DND-41 (cell line): ENCODE data around the gene FAM83D.

ENCODE experiments used
- EZH2 ChIP-seq: IDR thresholded peaks from 3 replicates; pipeline ENCODE4 v1.6.1; 2012; ENCODE audit warnings: borderline replicate concordance, low read depth, mild to moderate bottlenecking, moderate library complexity, low read length, inconsistent platforms; ENCODE audit not compliant: severe bottlenecking
- TF ChIP-seq, protein P1 (sequence below): IDR thresholded peaks from 2 replicates; pipeline ENCODE4 v1.5.1; 2012; ENCODE audit warnings: borderline replicate concordance, low read length, moderate library complexity, mild to moderate bottlenecking; ENCODE audit not compliant: poor library complexity, severe bottlenecking; ENCODE audit errors: extremely low read depth

DNA sequence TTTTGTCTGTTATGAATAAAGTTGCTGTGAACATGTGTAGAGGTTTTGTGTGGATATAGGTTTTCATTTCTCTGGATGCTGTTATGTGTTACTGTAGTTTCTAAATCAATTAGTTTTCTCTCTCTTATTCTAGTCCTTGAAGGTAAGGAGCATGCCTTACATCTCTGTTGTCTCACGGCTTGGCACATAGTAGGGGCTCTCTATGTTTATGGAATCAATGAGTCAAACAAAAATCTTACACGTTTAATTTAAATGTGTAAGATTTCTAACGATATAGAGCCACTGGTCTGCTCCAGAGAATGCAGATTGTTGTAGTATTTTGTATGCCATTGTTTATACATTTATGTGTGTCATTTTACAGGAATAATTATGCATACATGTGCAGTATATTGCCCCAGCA, 20.6 kb downstream of the FAM83D start:
- TF ChIP-seq, protein P1, sequence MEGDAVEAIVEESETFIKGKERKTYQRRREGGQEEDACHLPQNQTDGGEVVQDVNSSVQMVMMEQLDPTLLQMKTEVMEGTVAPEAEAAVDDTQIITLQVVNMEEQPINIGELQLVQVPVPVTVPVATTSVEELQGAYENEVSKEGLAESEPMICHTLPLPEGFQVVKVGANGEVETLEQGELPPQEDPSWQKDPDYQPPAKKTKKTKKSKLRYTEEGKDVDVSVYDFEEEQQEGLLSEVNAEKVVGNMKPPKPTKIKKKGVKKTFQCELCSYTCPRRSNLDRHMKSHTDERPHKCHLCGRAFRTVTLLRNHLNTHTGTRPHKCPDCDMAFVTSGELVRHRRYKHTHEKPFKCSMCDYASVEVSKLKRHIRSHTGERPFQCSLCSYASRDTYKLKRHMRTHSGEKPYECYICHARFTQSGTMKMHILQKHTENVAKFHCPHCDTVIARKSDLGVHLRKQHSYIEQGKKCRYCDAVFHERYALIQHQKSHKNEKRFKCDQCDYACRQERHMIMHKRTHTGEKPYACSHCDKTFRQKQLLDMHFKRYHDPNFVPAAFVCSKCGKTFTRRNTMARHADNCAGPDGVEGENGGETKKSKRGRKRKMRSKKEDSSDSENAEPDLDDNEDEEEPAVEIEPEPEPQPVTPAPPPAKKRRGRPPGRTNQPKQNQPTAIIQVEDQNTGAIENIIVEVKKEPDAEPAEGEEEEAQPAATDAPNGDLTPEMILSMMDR: no peak
- TF ChIP-seq EZH2: no peak
